GM21360 (cell line): ENCODE results near the gene RIMS4.

Experiments
- ATAC-seq: cut with Tn5 transposase; IDR thresholded peaks from one replicate; pipeline ENCODE4 v1.9.1; 2021; ENCODE audit warnings: mild to moderate bottlenecking, moderate library complexity; ENCODE audit not compliant: unreplicated experiment

The RIMS4 gene

DNA sequence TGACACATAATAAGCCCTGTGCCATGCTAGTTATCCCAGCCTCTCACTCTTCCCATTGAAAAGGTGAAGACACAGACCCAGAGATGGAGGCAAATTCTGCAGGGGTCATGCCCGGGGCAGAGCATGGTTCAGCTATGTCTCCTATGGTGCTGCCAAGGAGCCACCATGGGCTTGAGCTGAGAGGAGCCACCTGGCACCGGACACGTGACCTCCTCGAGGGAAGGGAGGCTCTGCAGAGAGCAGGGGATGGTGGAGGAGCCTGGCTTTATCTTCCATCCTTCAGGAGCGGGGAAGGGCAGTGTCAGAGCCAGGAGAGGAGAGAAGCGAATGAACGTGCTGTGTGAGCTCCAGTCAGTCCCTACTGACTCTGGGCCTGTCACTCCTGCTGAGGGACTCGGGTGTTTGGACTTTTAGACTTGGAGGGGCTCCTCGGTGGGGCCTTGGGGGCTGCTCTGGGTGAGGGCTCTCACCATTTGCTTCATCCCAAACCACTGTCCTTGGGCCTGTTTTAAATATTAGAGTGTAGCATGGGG is 106.3 kb downstream of the RIMS4 start:
- ATAC-seq: no peak

DNA sequence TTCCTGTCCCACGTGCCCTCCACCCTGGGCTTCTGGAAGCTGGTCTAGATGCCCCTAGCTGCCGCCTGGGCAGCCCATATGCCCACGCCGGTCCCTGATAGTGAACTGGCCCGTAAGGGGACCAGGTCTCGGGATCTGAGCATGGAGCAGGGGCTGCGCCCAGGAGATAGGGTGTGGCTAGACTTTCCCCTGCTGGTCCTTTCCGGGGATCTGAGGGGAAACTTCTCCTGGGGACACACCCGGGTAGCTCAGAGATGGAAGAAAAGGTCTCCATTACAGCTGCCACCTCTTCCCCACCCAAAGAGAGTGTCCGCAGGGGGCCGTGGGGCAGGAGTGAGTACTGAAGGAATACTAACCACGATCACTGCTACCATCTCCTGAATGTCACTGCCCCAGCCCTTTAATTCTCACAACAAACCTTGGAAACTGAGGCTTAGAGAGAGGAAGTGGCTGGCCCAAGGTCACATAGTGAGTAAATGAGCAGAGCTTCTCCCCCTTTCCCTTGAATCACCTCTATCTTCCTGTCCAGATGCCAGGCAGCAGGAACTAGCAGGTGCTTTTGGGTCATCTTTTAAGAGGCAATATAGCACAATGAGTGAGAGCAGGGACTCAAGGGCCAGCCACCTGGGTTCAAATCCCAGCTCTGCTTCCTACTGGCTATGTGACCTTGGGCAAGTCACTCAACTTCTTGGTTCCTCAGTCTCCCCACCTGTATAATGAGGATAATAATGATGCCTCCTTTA is 107.0 kb downstream of the RIMS4 start:
- ATAC-seq: no peak

DNA sequence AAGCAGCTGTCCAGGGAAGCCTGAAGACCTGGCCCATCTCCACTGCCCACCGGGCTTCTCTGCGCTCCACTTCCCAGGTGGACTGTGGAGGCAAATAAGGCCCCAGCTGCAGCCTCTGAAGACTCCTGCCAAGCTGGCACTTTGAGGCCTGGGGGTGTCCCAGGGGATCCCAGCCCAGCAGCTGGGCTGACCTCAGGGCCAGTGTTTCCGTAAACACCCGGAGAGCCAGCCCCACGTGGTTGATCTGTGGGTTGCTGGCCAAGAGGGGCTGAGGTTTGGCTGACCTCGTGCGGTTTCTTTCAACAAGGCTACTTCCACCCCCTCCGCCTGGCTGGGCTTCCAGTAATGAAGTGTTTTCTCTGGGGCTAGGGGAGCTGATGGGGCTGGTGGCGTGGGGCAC is 107.6 kb downstream of the RIMS4 start:
- no peak for ATAC-seq

DNA sequence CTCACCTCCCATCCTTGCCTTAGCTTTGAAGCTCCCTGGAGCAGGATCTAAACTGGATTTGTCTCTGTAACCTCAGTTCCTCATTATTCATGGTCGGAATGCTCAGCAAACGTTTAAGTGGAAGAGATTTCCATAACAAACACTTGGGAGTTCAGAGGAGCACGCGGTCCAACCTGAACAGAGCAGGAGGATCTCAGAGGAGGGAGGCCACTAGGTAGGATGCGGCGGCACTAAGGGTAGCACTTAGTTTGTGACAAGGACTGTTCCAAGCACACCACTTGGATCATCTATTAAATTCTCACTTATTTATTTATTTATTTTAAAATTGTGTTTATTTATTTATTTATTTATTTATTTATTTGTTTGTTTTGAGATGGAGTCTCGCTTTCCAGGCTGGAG is 108.5 kb downstream of the RIMS4 start:
- ATAC-seq: no peak
